Measurements from ENCODE around the gene RSPH1. TPM values are rescaled to one million over a fixed set of nuclear protein-coding genes. Genes with fewer than 3 reads are reported as not detected.

RSPH1 gene
- total RNA-seq, 1 experiment from 2014 or later, result not detected

DNA sequence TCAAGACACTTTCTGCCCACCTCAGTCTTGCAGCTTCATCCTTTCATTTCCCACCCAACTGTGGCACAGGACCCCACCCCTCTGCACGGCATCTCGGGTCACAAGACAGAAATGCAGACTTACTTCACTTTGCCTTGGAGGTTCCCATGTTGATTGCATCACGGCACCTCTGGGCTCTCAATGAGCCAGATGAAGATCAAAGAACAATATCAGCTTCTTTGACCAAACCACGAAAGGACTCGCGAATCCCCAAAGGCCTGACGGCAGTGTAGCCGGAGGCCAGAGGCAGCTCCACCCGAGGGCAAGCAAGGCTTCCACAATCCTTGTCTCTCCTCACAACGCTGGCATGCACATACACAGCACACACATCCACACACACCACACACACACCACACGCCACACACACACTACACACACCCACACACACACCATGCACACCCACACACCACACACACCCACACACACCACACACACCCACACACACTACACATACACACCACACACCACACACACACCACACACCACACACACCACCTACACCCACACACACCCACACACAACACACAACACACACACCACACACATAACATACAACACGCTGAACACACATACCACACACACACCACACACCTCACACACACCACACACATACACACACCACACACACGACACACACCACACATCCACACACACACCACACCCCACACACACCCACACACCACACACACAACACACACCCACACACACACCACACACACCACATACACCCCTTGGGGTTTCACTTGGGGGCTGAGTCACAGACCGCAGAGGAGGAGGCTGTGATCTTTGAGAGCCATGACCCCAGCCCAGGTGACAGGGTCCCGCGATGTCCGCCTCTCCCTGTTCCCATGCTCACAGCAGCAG lies 56.5 kb downstream of the RSPH1 start:
- H3K4me3 ChIP-seq, result no peak overlapping the region
- H3K27ac ChIP-seq, result no peak overlapping the region
- H3K4me1 ChIP-seq, result no peaks in the 10 kb centered on the region
- DNase-seq, result no peak
- H3K27me3 ChIP-seq, result no peaks in the 10 kb centered on the region
- H3K36me3 ChIP-seq, result no peaks in the 10 kb centered on the region
- H3K9me3 ChIP-seq (replicated peaks), result no peaks in the 10 kb centered on the region

DNA sequence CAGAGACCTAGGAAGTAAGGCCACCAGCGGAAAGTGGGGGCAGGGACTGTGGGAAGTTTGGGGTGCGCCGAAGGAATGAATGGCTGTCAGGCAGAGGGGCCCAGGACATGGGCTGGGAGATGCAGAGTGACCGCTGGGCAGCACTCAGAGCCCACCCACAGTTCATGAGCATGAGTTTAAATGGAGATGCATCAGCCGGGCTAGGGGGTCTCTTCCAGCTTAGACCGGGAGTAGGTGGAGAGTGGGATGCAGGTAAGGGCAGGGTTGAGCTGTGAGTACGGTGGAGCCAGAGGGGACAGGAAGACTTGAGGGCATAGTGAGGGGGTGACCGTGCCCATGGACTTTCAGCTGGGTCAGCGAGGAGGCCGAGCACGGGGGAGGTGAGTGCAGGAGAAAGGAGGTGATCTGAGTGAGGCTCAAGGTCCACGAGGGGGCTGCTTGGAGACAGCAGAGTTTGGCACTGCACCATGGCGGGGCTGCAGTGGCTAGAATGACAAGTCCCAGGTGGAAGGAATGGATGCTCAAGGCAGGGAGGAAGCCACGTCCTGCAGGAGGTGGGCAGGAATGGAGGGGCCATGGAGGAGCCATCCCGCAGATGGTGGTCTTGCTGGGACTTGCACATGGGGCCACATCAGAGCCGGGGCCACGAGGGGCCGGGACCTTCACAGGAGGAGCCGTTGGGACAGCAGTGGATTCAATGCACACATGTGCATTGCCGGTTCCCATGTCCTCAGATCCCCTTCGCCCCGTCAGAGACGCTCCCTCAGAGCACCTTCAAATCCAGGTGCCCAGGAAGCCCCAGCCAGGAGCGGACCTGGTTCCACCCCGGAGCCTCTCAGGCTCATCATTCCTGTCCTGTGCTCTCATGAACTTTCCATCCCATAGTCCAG lies 57.5 kb downstream of the RSPH1 start:
- no peaks in the 10 kb centered on the region for H3K27me3 ChIP-seq
- no peaks in the 10 kb centered on the region for H3K9me3 ChIP-seq (replicated peaks)
- no peaks in the 10 kb centered on the region for H3K4me1 ChIP-seq
- no peak overlapping the region for H3K4me3 ChIP-seq
- no peak overlapping the region for H3K27ac ChIP-seq
- no peak for DNase-seq
- no peaks in the 10 kb centered on the region for H3K36me3 ChIP-seq

DNA sequence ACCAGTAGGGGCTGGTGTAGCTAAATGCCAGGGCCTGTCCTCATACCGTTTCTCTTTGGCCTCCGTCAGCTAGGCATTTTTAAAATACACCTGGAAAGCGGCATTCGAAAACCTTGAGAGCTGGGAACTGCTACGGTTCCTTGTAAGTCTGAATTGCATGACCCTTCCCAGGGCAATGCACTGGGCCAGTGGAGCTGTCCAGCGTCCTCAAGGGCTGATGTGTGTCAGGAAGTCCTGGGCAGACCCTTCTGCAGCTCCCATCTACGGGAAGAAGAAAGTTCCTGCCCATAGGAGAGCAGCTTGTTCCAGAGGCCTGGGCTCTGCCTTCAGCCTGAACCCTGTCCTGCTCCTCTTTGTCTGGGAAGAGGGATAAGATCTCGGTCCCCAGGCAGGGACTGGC lies 58.2 kb downstream of the RSPH1 start:
- Histone ChIP-seq H3K27me3 (no peaks in the 10 kb centered on the region), H3K9me3 (replicated peaks) (peaks cover 2% of the 10 kb centered on the region), H3K36me3 (no peaks in the 10 kb centered on the region), H3K4me3 (no peak overlapping the region), H3K4me1 (no peaks in the 10 kb centered on the region), H3K27ac (no peak overlapping the region)
- no peak for DNase-seq

DNA sequence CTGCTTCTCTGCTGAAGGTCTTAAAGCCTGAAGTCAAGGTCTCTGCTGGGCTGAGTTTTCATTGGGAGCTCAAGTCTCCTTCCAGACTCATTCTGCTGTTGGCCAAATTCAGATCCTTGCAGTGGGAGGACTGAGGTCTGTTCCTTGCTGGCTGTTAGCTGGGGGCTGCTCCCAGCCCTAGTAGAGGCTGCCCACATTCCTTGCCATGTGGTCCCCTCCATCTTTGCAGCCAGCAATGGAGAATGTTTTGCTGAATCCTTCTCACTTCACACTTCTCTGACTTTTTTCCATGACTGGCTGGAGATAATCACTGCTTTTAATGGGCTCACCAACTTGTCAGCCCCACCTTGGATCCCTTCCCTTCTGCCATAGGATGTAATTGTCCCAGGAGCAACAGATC lies 59.1 kb downstream of the RSPH1 start:
- no peak for DNase-seq
- Histone ChIP-seq H3K4me3 (no peak overlapping the region), H3K9me3 (replicated peaks) (peaks cover 8% of the 10 kb centered on the region), H3K27ac (no peak overlapping the region), H3K27me3 (no peaks in the 10 kb centered on the region), H3K4me1 (no peaks in the 10 kb centered on the region), H3K36me3 (no peaks in the 10 kb centered on the region)

DNA sequence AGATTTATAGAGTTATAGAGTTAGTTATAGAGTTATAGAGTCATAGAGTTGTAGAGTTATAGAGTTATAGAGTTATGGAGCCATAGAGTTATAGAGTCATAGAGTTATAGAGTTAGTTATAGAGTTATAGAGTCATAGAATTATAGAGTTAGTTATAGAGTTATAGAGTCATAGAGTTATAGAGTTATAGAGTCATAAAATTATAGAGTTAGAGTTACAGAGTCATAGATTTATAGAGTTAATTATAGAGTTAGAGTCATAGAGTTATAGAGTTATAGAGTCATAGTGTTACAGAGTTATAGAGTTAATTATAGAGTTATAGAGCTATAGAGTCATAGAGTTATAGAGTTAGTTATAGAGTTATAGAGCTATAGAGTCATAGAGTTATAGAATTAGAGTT lies 60.2 kb downstream of the RSPH1 start:
- peaks cover 8% of the 10 kb centered on the region for H3K9me3 ChIP-seq (replicated peaks)
- no peak overlapping the region for H3K27ac ChIP-seq
- no peaks in the 10 kb centered on the region for H3K36me3 ChIP-seq
- DNase-seq, result no peak
- H3K27me3 ChIP-seq, result no peaks in the 10 kb centered on the region
- no peak overlapping the region for H3K4me3 ChIP-seq
- no peaks in the 10 kb centered on the region for H3K4me1 ChIP-seq

DNA sequence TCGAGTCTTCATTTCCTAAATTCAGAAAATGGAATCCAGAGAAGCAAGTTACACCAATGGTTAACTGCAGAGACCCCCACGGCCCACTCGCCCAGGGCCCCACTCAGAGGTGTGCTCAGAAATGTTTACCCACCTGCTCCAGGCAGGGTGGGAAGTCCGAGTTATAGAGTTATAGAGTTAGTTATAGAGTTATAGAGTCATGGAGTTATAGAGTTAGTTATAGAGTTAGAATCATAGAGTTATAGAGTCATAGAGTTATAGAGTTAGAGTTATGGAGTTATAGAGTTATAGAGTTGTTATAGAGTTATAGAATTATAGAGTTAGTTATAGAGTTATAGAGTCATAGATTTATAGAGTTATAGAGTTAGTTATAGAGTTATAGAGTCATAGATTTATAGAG lies 60.6 kb downstream of the RSPH1 start:
- DNase-seq, result no peak
- Histone ChIP-seq H3K4me1 (no peaks in the 10 kb centered on the region), H3K4me3 (no peak overlapping the region), H3K9me3 (replicated peaks) (peaks cover 8% of the 10 kb centered on the region), H3K27me3 (no peaks in the 10 kb centered on the region), H3K36me3 (no peaks in the 10 kb centered on the region), H3K27ac (no peak overlapping the region)

DNA sequence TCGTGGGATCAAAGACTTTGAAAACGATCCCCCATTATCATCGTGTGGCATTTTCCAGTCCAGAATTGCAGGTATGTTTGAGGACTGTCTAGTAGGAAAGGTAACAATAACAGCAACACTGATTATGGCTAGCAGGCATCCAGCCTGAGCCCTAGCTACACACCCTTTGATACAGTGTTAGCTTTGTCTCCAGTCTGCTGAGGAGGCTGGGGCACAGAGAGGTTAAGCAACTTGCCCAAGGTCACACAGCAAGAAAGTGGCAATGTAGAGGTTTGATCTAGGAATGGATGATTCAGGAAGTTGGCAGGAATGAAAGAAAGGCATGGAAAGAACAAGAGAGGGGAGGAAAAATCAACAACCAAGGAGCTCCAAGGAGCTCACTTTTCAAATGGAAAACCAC lies 61.1 kb downstream of the RSPH1 start:
- Histone ChIP-seq H3K9me3 (replicated peaks) (peaks cover 8% of the 10 kb centered on the region), H3K27me3 (no peaks in the 10 kb centered on the region), H3K36me3 (no peaks in the 10 kb centered on the region), H3K4me3 (no peak overlapping the region), H3K27ac (no peak overlapping the region), H3K4me1 (no peaks in the 10 kb centered on the region)
- DNase-seq, result no peak

DNA sequence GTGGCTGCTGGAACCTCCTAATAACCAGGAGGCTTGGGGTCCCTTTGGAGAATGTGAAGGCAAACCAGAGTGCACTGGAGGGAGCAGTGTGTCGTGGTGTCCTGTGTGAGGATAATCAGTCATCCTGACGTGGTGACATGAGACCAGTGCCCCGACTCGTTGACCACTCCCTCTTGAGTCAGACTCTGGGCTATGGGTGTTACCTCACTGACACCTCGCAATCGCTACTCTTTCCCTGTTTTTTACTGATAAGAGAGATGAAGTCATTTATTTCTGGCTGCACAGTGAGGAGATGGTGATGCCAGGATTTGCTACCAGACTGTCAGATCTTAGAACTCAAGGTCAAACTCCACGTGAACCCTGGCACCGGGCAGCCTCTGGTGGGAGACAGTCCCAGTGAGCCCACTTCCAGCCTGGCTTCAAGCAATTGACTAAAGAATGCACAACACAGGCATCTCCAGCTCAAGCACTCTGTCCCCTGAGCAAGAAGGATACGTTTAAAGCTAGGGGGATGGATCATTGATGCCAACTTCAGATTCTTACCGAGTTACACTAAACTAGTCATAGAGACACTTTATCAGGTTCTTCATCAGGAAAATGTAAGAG lies 62.0 kb downstream of the RSPH1 start:
- H3K27me3 ChIP-seq, result no peaks in the 10 kb centered on the region
- H3K36me3 ChIP-seq, result no peaks in the 10 kb centered on the region
- no peak overlapping the region for H3K27ac ChIP-seq
- H3K4me1 ChIP-seq, result no peaks in the 10 kb centered on the region
- H3K9me3 ChIP-seq (replicated peaks), result peaks cover 8% of the 10 kb centered on the region
- no peak for DNase-seq
- H3K4me3 ChIP-seq, result no peak overlapping the region

DNA sequence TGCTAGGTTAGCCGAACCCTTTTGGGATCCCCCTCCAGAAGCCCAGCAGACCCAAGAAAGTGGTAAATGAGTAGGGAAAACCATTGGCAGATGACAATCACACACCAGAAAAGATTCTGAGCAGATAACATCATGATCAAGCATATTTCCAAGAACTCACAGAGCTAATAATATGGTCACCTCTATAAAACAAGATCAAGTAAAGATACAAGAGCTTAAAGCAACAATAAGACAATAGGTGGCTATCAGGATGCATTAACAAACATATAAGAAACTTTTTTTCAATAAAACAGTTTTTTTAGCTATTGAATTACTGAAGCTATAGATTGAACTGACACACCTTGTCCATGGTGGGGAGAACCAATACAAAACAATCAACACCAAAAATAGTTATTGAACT lies 63.3 kb downstream of the RSPH1 start:
- no peak for DNase-seq
- Histone ChIP-seq H3K27ac (no peak overlapping the region), H3K4me3 (no peak overlapping the region), H3K36me3 (no peaks in the 10 kb centered on the region), H3K4me1 (no peaks in the 10 kb centered on the region), H3K27me3 (no peaks in the 10 kb centered on the region), H3K9me3 (replicated peaks) (peaks cover 8% of the 10 kb centered on the region)

DNA sequence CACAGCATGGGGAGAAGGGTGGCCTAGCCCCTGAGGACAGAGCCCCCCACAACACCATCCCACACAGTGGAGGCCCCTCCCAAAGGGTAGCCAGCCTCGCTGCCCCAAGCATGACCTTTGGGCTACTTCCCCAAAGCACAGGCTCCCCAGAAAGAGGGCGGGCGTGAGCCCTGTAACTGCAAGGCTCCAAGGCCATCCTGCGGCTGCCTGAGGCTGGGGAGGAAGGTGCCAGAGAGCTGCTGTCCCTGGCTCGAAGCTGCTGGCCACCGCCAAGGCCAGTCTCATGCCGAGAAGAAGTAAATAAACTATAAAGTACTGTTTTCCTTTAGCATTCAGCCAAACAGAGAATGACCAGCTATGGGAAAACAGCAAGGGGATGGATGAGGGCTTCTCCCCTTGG lies 64.8 kb downstream of the RSPH1 start:
- no peaks in the 10 kb centered on the region for H3K27me3 ChIP-seq

DNA sequence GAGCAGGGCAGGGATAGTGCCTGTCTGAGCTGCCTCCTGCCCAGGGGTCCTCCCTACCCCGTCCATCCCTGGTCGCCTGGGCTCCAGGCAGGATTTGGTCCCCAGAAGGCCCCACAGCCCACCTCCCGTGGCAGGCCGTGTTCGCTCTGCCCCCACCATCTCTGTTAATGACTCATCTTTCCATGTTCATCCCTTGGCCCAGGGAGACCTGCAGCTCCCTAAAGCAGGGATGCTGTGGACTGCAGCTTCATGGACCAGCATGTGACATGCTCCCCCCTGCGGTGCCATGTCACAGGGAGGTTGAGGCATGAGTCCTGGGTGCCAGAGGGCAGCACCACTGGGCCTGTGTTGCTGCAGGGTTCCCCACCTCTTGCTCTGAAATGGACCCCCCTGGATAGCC lies 65.5 kb downstream of the RSPH1 start:
- no peaks in the 10 kb centered on the region for H3K4me1 ChIP-seq
- no peak overlapping the region for H3K27ac ChIP-seq
- H3K4me3 ChIP-seq, result no peak overlapping the region
- H3K27me3 ChIP-seq, result no peaks in the 10 kb centered on the region
- DNase-seq, result no peak
- peaks cover 8% of the 10 kb centered on the region for H3K9me3 ChIP-seq (replicated peaks)
- H3K36me3 ChIP-seq, result no peaks in the 10 kb centered on the region

More for the DNA sequence above, 64.8 kb downstream of the RSPH1 start:
- H3K9me3 ChIP-seq (replicated peaks), result peaks cover 8% of the 10 kb centered on the region
- no peak overlapping the region for H3K27ac ChIP-seq
- no peak for DNase-seq
- no peaks in the 10 kb centered on the region for H3K4me1 ChIP-seq
- H3K4me3 ChIP-seq, result no peak overlapping the region
- H3K36me3 ChIP-seq, result no peaks in the 10 kb centered on the region

DNA sequence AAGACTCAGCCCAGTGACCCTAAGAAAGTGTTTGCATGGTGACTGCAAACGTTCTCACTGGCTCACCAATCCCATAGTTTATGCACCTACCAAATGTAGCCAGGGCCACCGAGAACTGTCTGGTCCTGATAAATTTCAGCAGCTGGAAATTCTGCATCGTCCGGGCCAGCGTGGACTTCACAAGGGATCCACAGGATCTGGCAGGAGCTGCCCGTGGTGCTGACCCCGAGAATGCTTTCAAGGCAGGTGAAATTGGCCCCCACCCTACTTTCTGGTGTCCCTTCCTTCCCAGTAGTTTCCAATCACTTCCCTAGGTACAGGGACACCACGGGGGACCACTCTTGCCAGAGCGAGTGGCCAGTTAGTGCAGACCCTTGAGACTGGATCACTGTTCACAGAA lies 66.2 kb downstream of the RSPH1 start:
- H3K4me3 ChIP-seq, result no peak overlapping the region
- DNase-seq, result no peak

DNA sequence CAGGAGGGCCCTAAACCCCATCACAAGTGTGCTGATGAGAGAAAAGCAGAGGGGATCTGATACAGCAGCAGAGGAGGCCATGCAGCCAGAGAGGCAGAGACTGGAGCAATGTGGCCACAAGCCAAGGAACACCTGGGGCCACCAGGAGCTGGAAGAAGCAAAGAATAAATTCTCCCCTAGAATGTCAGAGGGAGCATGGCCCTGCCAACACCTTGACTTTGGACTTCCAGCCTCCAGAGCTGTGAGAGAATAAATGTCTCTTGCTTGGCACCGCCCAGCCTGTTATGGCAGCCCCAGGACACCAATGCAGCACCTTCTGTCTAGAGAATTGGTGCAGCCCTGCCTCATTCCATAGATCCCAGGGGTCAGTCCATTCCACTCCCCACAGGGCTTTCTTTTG lies 67.0 kb downstream of the RSPH1 start:
- H3K27ac ChIP-seq, result no peak overlapping the region
- no peaks in the 10 kb centered on the region for H3K36me3 ChIP-seq
- DNase-seq, result no peak
- peaks cover 8% of the 10 kb centered on the region for H3K9me3 ChIP-seq (replicated peaks)
- H3K4me3 ChIP-seq, result no peak overlapping the region
- H3K4me1 ChIP-seq, result no peaks in the 10 kb centered on the region
- H3K27me3 ChIP-seq, result no peaks in the 10 kb centered on the region

More for the DNA sequence above, 66.2 kb downstream of the RSPH1 start:
- no peaks in the 10 kb centered on the region for H3K27me3 ChIP-seq
- H3K9me3 ChIP-seq (replicated peaks), result peaks cover 8% of the 10 kb centered on the region
- no peaks in the 10 kb centered on the region for H3K36me3 ChIP-seq
- no peaks in the 10 kb centered on the region for H3K4me1 ChIP-seq
- no peak overlapping the region for H3K27ac ChIP-seq

DNA sequence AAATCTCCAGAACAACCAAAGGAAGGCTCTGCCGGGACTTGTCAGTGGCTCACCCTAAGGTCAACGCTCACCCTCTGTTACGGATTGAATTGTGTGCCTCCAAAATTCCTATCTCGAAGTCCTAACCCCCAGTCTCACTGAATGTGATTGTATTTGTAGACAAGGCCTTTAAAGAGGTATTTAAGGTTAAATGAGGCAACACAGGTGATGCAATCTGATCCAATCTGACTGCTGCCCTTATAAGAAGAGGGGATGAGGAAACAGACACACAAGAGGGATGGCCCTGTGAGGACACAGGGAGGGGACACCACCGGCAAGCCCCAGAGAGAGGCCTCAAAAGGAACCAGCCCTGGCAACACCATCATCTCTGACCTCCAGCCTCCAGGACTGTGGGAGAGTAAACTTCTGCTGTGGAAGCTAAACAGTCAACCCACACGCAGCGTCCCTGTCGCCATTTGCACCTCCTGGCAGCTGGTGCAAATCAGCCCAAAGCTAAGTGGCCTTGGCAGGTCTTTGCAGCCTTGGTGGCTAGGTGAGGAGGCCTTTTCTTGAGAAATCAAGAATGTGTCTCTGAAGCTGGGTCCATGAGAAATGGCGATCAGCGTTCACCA lies 68.1 kb downstream of the RSPH1 start:
- no peak overlapping the region for H3K4me3 ChIP-seq
- H3K27me3 ChIP-seq, result no peaks in the 10 kb centered on the region

More for the DNA sequence above, 68.1 kb downstream of the RSPH1 start:
- no peak for DNase-seq
- Histone ChIP-seq H3K9me3 (replicated peaks) (peaks cover 6% of the 10 kb centered on the region), H3K27ac (no peak overlapping the region), H3K4me1 (no peaks in the 10 kb centered on the region), H3K36me3 (no peaks in the 10 kb centered on the region)
